HG02840 (cell line): ENCODE measurements around the gene GPR176.

Experiments
- ATAC-seq: cut with Tn5 transposase; IDR thresholded peaks from one replicate; pipeline ENCODE4 v1.9.1; 2021; ENCODE audit warnings: mild to moderate bottlenecking, moderate library complexity, moderate number of reproducible peaks; ENCODE audit not compliant: unreplicated experiment, low FRiP score

Gene GPR176

GRCh38 chr15:39787479-39787878, 132.6 kb downstream of the GPR176 start:
- ATAC-seq, result no peak

DNA sequence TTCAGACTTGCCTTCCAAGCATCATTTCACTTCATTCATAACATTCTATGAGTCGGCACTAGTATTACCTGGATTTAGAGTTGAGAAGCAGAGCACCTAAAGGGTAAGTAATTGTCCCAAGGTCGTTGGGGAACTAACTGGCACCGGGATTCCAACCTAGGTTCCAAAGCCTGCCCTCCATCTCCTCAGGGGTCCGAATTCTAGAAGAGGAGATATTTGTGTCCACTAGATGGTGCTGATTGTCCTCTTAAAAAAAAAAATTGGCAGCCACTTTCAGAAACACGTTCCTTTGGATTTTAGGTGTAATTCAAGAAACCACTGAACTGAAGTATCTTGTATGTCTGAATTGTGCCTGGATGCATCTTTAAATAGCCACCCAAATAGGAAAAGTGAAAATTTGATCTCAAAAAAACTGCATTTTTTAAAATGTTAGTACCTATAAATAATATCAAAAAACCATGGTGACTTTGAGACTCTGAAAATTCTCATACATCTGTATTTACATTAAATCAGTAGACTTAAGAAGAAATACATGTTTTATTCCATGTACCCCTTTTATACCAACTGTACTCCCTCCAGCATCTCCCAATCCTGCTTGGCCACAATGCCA, 133.5 kb downstream of the GPR176 start:
- ATAC-seq, result no peak

- no peak for ATAC-seq
These were observed 134.2 kb downstream of the GPR176 start for GRCh38 chr15:39785841-39786240.

GRCh38 chr15:39785139-39785538, 134.9 kb downstream of the GPR176 start:
- ATAC-seq, result no peak

DNA sequence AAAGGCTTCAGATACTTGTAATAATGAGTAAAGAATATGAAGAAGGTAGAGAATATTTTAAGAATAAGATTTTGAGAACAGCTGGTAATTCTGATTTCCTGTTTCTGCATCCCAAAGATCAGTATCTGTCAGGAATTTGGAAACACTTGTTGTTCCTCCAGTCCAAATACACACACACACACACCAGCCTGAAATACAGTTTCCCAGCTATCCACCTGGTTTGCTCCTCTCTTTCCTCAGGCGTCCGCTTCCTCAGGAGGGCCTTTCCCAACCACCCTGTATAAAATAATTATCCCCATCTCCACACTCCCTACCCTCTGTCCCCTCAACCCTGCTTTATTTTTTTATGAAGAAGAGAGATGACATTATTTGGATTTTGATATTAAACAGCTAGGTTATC, 135.4 kb downstream of the GPR176 start:
- ATAC-seq, result no peak

DNA sequence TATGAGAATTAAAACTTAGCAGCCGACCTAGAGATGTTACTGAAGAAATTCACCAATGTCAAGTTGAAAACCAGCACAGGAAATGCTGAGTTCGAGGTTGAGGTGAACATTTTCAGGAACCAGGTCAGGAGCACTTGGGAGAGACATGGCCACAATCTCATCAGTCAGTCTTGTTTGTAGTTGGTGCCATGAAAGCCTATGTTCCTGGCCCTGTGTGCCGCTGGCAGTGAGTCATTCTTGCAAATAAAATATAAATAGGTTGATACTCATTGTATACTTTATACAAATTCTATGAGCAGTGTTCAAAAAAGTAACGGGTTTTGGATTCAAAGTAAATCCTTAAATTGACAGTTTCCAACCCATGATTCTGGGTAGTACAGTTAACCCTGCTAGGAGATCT, 135.9 kb downstream of the GPR176 start:
- no peak for ATAC-seq

- no peak for ATAC-seq
These were observed 136.7 kb downstream of the GPR176 start for GRCh38 chr15:39783244-39783820.

GRCh38 chr15:39782441-39783138, 137.5 kb downstream of the GPR176 start, which contains the start of gene FSIP1:
Gene FSIP1, minus strand, starts transcription at chr15:39782841. Its CDS starts 6,317 bp downstream, at chr15:39776524.
- peak; percentile 98 for ATAC-seq

- no peak for ATAC-seq
These were observed 138.1 kb downstream of the GPR176 start for GRCh38 chr15:39781967-39782302.

GRCh38 chr15:39781147-39781966, 138.7 kb downstream of the GPR176 start:
- no peak for ATAC-seq

DNA sequence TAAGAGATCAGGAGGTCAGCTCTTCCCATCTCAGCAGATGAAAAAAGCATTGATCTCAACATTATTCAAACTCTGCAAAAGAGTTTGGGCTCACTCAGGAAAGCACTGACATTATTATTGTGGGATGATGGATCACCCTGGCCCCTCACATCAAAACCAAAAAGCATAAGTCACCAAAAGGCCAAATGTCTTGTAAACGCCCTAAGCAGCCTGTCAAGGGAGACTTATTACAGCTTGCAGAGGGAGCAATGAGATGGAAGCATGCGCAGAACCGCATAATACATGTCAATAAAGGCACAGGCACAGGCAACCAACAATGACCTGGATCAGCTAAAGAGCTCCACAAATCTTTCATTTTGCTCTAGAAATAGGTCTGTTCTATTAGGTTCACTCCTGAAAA, 142.0 kb downstream of the GPR176 start:
- ATAC-seq, result no peak

GRCh38 chr15:39777496-39777895, 142.6 kb downstream of the GPR176 start:
- ATAC-seq, result no peak

- no peak for ATAC-seq
These were observed 144.0 kb downstream of the GPR176 start for GRCh38 chr15:39776068-39776467.

DNA sequence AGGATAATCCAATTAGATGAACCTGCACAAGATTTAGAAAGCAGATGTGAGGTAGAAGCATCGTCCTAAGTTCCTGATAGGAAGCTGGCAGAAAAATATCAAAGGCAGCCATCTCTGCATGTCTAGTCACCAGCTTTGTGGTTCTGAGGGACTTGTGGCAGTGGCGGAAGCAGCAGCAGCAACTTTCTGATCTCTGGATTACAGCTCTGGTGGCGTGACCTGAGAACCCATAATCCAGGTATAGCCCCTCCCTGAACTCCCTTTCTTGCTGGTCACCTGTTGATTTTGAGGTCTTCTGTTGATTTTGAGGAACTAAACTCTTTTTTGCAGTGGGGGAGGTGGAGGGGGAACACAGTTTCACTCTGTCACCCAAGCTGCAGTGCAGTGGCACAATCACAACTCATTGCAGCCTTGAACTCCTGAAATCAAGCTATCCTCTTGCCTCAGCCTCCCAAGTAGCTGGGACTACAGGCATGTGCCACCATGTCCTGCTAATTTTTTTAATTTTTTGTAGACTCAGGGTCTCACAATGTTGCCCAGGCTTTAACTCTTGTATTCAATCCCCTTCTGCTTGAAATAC, 145.3 kb downstream of the GPR176 start:
- ATAC-seq, result no peak

- ATAC-seq, result no peak
These were observed 149.0 kb downstream of the GPR176 start for GRCh38 chr15:39770748-39771689.

DNA sequence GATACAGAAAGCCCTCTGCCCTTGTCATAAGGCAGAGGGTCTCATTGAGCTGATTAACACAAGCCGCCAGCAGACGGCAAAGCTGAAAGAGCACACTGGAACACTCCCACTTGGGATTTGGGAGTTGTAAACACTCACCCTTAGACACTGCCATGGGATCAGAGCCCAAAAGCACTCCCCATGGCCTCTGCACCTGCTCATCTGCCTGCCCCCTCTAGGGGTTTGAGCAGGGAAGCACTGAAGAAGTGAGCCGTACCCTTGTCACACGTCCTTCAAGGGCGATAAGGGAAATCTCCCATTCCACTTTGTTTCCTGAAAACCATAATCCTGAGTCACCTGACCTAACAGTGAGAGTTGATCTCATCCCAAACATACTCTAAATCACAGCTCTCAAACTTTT, 152.1 kb downstream of the GPR176 start:
- ATAC-seq, result no peak

- ATAC-seq, result no peak
These were observed 159.1 kb downstream of the GPR176 start for GRCh38 chr15:39761006-39761405.

DNA sequence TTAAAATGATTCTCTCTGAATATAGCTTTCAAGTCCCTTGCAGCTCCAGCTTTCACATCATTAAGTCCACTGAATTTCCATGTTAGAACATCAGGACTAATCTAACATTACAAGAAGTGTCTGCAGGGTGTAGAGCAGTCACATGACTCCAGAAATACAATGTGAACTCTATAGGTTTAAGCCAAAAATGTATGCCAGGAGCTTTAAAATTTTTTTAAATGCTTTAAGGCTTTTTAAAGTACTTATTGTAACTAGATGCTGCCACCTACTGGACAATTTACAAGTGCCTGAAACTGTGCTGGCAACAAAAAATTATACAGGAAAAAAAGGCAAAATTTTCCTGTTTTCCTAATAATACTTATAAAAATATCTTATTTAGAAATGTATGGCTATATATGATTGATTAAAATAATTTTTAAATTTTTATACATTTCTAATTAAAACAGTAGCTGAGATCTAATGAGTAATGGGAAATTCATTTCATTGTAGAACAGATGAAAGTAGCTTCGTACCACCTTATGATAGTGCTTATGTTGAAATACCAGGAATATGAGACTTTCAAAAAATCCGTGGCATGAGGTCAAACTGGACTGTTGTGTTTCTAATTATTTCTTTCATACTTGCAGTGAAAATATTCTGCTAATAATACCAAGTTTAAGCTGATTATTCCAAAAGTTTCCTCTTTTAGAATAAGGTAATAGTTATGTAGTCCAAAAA, 163.1 kb downstream of the GPR176 start:
- no peak for ATAC-seq

GRCh38 chr15:39752991-39753390, 167.1 kb downstream of the GPR176 start:
- ATAC-seq, result no peak
